Measurements from ENCODE around the gene SMAP1. TPM values are rescaled to one million over a fixed set of nuclear protein-coding genes. Genes with fewer than 3 reads are reported as not detected.

SMAP1 gene
- total RNA-seq, 1 experiment from 2014 or later = 3.5 TPM

- Histone ChIP-seq H3K4me2 (ENCODE audit: low read length) (no peak overlapping the region), H3K36me3 (ENCODE audit: control insufficient read depth in 1 of 2, insufficient read depth in 2 of 2, low read length in 2 of 2) (no peaks in the 10 kb centered on the region), H3K9ac (ENCODE audit: low read length) (no peak overlapping the region), H3K4me3 (replicated peaks in 1 of 2; ENCODE audit: low read depth in 1 of 2, low read length in 2 of 2) (no peak overlapping the region), H3K4me1 (ENCODE audit: control insufficient read depth in 1 of 2, insufficient read depth in 2 of 2, low read length in 2 of 2) (peaks cover 0 to 4% of the 10 kb centered on the region in 2 experiments; a peak in 1 of 4 replicates), H3K9me3 (ENCODE audit: control insufficient read depth in 1 of 2, insufficient read depth in 1 of 2, low read depth in 1 of 2, low read length in 2 of 2) (no peaks in the 10 kb centered on the region), H2AFZ (ENCODE audit: low read depth, low read length, poor library complexity, severe bottlenecking) (no peak overlapping the region), H3K79me2 (ENCODE audit: insufficient read depth, low read length) (peaks cover 75% of the 10 kb centered on the region), H3K9me2 (ENCODE audit: insufficient read depth) (no peaks in the 10 kb centered on the region), H3K27me3 (ENCODE audit: insufficient read depth, low read length) (no peaks in the 10 kb centered on the region), H4K20me1 (ENCODE audit: insufficient read depth) (peaks cover 9% of the 10 kb centered on the region; the same call in 1 of the 2 replicates), H3K27ac (ENCODE audit: low read depth, low read length) (no peak overlapping the region)
- POLR2A ChIA-PET = no interaction called here
- RAD21 ChIA-PET (ENCODE audit: low non-redundant PET in 1 of 2, low total read pairs in 2 of 2, uncharacterized antibody in 2 of 2, unreplicated experiment in 2 of 2) = interaction anchor here in 1 of 2 experiments (0.9 kb wide), 1 partner anchor 164 kb away, joined by 3 read pairs; no protein-coding TSS in a partner anchor
- DNase-seq (ENCODE audit: low read depth, low spot score) (no peak), ATAC-seq (no peak)
- CTCF ChIA-PET = interaction anchor here (1.2 to 4.9 kb wide), 3 partner anchors 164 to 464 kb away, joined by 4 to 63 read pairs (median 6); no protein-coding TSS in a partner anchor
- TF ChIP-seq, protein P1, sequence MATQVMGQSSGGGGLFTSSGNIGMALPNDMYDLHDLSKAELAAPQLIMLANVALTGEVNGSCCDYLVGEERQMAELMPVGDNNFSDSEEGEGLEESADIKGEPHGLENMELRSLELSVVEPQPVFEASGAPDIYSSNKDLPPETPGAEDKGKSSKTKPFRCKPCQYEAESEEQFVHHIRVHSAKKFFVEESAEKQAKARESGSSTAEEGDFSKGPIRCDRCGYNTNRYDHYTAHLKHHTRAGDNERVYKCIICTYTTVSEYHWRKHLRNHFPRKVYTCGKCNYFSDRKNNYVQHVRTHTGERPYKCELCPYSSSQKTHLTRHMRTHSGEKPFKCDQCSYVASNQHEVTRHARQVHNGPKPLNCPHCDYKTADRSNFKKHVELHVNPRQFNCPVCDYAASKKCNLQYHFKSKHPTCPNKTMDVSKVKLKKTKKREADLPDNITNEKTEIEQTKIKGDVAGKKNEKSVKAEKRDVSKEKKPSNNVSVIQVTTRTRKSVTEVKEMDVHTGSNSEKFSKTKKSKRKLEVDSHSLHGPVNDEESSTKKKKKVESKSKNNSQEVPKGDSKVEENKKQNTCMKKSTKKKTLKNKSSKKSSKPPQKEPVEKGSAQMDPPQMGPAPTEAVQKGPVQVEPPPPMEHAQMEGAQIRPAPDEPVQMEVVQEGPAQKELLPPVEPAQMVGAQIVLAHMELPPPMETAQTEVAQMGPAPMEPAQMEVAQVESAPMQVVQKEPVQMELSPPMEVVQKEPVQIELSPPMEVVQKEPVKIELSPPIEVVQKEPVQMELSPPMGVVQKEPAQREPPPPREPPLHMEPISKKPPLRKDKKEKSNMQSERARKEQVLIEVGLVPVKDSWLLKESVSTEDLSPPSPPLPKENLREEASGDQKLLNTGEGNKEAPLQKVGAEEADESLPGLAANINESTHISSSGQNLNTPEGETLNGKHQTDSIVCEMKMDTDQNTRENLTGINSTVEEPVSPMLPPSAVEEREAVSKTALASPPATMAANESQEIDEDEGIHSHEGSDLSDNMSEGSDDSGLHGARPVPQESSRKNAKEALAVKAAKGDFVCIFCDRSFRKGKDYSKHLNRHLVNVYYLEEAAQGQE (IDR thresholded peaks at IDR 0.05; ENCODE audit: low read depth) = no peak
- TF ChIP-seq POLR2A (IDR thresholded peaks at IDR 0.05; ENCODE audit: borderline replicate concordance, extremely low read depth, insufficient read depth, insufficient read length) = no peak
- TF ChIP-seq FOSL1 (IDR thresholded peaks at IDR 0.05; ENCODE audit: low read depth) = no peak
- no peak for TF ChIP-seq EZH2 (IDR thresholded peaks at IDR 0.05)
- no peak for TF ChIP-seq ZNF274 (IDR thresholded peaks at IDR 0.05; ENCODE audit: low read depth, low read length)
- no peak for TF ChIP-seq YY1 (IDR thresholded peaks at IDR 0.05; ENCODE audit: extremely low read depth, insufficient replicate concordance, low read depth, low read length)
- intact Hi-C loops (cut with micrococcal nuclease) = loop anchor here (2.0 to 5.0 kb wide), 2 partner anchors 164 to 463 kb away; no protein-coding TSS in a partner anchor
- no TSS peak for BruUV-seq (replicated peaks)
Observed at GRCh38 chr6:70684794-70685493, 17.3 kb downstream of the SMAP1 start.
